GM04504 (cell line): ENCODE results near the gene ZNF536.
"Not testable (repeated sequence)": the region's sequence is repeated elsewhere in the genome, so short reads cannot be mapped to it uniquely, and the experiment has no call there.

Source experiments
- DNase-seq: peaks from one replicate; pipeline ENCODE4 v3.0.0-alpha.2; 2012; ENCODE audit warnings: low read depth

The ZNF536 gene

GRCh38 chr19:30390356-30390988 lies 18.3 kb downstream of the ZNF536 start:
- DNase-seq, result no peak

- no peak for DNase-seq
Observed at GRCh38 chr19:30391052-30391451, 18.9 kb downstream of the ZNF536 start.

DNA sequence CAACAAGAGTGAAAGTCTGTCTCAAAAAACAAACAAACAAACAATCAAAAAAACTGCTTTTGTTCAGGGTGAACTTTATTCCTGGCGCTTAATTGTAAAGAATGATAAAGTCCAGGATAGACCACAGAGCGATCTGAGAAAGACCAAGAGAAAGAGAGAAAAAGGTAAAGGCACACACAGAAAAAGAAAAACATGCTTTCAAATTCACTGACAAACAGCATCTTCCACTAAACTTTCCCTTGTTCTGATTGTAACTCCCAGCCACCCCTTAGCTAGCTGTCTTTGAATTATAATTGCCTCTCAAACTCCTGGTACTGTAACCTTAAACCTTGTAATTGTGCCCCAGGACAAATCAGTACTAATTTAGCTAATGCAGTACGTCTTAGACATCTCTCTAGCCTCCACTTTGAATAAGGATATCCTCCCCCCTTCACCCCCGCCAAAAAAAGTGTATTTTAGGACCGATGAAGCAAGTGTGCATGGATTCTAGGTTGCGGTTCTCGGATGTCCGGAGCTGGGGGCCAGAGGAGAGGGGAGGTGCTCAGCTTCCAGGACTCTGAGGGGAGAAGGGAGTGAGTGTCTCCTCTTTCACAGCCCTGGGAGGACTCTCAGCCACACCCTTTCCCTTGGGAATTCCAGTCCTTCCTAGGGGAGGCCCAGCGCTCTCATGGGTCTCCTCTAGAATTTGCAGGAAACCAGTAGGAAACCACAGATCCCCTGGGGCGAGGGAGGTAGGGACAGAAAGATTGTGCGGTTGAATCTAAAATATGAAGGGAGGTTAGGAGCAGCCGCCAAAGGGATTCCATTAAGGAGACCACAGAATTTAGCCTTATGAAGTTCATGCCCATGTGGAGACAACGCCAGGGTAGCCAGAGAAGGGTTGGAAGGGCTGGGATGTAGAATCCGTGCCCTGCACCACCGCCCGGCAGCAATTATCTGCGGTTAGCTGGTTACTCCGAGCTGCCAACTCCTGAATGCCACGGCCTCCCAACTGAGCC lies 19.7 kb downstream of the ZNF536 start:
- DNase-seq, result peak; percentile 18

DNA sequence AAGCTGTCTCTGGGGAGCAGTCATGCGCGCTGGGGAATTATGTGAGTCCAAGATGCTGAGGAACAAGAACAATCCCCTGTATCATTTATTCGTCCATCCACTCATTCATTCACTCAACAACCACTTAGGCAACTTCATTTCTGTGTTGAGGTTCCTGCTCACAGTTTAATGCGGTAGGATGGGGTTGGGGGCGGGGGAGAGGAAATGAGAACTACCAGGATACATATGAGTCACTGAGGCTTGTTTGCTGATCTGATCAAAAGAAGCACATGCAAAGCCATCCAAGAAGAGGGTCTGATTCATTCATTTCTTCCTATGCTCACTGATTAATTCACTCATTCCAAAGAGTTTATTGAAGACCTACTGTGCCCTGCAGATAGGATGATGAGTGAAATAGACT lies 20.9 kb downstream of the ZNF536 start:
- no peak for DNase-seq

DNA sequence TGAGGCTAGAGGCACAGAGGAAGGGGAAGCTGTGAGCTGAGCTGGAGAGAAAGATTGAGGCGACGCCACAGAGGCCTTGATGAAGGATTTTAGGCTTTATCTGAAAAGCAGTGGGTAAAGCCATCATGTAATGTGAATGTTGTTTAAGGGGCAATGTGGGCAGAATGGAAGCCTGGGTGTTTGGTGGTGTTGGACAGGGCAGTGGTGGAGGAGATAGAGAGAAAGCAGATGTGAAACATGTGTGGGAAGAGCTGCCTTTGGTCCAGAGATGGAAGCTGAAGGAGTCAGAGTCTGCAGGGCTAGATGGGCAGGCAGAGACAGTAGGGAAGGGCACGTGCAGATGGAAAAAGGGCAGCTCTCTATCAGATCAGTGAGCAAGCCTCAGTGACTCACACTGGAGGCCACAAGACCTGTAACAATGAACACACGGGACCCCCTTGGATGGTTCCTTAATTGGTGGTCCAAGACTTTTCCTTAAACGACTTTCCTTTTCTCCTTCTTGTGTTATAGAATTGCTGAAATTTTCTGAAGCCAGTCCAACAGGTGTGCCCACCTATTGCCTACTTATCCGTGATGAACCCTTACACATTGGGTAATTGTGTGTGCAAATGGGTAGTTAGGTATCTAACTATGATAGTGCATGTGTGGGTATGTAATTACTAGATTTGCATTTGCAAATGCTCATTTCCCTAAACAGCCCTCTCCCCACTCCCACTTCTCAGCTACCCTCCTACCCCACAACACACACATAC lies 21.7 kb downstream of the ZNF536 start:
- DNase-seq, result no peak

- DNase-seq, result no peak
Observed at GRCh38 chr19:30394481-30395151, 22.4 kb downstream of the ZNF536 start.

DNA sequence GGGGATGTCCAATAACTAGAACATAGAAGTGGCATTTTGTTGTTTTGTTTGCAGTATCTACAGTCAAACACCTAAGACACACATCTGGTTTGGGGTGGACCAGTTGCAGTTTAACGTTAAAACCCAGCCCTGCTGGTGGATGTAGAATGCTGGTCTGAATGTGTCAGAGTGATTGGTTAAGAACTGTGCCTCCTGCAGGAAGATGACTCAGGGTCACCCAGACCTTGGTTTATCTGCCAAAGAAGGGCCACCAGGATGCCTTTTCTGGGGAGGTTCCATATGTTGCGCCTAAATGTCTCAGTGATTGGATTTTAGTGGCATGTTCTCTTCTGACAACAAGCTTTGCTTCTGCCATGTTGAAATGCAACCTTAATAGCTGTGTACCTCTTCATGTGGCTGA lies 23.1 kb downstream of the ZNF536 start:
- no peak for DNase-seq

GRCh38 chr19:30398539-30398938 lies 26.4 kb downstream of the ZNF536 start:
- DNase-seq, result not testable (repeated sequence)

DNA sequence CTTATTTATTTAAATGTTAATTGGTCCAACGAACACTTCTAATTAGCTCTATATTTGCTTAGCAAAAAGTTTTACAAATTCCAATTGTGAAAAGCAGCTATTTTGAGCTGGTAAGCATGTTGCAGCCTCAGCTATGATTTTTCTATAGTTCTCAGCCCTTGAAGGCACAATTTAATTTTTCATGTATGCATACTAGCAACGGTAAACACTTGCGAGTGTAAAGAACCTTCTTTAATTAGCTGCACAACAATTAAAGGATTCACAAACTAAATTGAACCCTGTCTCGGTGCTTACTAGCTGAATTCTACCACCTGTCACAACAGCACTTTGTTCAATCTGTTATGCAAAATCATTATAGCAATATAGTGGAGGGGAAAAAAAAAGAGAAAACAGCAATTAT lies 29.8 kb downstream of the ZNF536 start:
- no peak for DNase-seq

- no peak for DNase-seq
Observed at GRCh38 chr19:30402436-30403202, 30.4 kb downstream of the ZNF536 start.

DNA sequence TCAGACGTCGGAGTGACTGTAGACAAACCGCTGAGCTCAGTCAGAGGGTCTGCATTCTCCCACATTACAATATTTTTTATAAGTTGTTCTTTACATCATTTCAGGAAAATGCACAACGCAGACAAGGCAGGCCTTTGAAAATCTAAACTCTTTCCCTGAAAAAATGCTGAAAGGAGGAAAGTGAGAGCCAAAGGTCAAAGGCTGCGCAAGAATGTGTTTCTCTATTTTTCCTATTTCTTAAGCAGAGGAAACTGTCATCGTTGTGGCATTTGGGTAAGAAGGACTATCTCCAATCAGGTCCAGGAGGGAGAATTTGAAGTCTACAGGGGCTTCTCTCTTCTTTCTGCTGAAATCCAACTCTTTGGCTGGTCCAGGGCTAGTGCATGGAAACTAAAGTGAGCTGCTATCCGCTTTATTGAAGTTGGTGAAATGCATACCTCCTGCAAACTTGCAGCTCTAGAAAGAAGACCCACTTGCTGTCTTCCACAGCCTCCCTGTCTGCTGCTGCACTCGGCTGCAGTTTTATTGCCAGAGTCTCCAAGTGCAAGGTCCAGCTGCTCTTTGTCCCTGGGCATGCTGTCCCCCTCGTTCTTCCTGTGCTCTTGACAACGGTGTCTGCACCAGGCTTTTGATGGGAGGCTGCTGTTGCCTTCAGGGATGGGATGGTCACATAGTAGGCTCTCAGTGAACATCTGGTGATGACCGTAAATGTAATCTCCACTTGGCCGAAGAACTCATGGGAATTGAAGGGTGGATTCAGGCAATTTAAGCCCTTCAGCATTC lies 31.2 kb downstream of the ZNF536 start:
- no peak for DNase-seq

DNA sequence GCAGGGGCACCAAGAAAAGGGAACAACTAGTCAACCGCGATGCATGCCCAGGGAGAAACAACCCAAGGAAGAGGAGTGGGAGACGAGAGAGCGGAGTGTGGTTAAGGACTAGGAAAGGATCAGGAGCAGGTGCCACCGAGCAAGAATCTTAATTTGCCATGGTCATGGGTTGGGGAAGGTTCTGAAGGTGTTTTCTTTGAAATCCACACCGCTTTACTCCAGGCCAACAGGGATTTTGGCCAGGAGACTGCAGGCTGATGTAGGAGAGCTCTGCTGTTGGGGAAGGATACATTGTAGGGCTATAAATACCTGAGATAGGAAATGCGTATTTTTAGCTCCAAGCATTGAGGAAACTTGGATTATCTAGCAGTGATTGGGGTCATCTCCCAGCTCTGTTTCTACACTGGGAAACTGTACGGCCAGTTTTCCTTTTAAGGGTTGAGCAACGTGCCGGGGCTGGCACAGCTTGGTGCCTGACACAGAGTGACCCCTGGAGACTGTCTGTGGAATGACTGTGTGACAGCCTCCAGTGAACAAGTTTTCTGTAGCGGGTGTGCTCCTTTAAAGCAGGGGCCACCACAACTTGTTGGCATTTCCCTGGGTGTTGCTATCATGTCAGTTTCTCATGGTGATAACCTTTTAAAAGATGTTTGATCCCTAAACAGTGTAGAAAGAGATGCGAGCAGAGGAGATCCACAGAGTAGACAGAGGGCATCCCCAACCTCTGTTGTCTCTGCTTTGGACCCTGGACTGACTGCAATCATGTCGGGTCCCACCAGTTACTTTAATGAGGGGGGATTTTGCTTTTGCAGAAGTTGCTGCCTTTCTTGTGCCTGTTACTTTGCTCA lies 34.3 kb downstream of the ZNF536 start:
- peak; percentile 24 for DNase-seq

DNA sequence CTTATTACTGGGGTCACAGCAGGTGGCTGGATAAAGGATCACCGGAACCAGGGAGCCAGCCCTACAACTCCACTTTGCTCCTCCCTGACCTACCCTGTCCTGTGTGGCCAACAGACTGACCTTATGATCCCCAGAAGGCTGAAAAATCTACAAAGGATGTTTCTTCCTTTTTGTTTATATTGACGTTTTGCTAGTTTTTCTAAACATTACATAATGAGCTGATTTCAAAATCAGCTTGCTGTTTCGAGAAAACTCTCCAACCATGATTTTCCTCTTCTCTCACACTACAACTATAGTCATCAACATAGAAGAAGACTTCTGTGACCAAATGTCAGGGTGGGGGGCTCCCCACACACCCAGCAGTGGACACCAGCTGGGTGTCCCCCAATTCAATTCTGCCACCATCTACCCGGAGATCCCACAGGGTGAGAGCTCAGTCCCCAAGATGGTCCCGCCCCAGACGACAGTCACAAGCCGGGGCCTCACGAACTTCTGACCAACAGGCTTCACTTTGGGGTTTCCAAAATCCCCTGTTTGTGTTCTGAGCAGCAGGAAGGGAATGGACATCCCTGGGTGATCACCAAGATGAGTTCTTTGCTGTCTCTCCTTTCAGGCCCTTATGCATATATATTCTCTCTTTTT lies 35.0 kb downstream of the ZNF536 start:
- DNase-seq, result no peak

DNA sequence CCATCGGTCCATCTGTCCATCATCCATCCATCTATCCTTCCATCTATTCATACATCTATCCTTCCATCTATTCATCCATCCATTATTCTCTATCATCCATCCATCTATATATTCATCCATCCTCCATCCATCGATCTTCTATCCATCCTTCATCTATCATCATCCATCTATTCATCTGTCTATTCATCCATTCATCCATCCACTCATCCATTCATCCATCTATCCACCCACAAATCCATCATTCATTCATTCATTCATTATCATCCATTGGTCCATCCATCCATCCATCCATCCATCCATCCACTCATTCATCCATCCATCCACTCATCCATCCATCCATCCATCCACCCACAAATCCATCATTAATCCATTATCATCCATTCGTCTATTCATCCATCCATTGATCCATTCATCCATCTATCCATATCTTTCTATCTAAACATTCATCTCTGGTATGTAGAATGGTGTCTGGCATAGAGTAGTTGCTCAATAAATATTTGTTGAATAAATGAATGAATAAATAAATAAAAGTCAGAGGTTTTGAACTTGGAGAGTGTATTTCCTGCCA lies 36.6 kb downstream of the ZNF536 start:
- DNase-seq, result no peak

GRCh38 chr19:30411714-30412113 lies 39.5 kb downstream of the ZNF536 start:
- DNase-seq, result no peak

DNA sequence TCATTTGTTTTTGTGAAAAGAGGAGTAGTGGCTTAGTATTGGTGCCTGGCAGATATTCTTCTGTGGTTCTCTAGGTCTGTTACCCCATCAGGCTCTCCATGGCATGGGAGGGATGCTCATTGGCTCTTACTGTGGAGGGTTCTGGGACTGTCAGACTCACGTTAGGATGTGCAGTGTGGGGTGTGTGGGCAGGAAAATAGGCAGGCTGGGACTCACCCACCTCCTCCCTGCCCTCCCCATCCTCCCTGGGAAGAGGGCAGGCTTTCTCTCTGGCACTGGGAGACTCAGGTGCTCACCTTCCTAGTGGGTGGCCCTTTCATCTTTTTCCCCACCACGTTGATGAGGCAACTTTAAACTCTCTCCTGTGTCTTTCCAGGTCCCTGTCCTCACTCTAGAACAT lies 44.2 kb downstream of the ZNF536 start:
- DNase-seq, result no peak

GRCh38 chr19:30417166-30417565 lies 45.0 kb downstream of the ZNF536 start:
- not testable (repeated sequence) for DNase-seq

DNA sequence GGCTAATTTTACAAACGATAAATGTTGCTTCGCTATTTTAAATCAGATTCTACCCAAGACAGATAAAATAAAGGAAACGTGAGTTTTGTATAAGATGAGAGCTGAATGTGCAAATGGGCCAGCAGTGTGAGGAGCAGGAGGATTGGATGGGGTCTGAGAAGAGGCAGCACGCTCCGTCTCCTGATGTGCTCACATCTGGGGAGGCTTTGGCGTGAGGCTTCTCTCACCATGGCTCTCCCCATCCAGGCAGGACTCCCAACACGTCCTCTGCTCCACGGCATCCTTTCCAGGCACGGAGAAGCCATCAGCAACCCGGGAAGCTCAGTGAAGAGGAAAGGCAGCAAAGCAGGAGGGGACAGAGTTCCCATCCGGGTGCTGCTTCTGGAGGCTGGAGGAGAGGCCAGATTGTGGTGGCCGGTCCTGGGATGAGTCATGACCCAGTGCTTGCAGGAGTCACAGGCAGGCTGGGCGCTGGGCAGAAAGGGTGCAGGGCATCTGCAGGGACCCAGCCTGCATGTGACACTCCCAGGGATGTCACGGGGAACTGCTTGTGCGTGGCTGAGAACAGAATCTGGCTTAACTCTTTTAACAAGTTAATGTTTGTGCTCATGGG lies 47.5 kb downstream of the ZNF536 start:
- no peak for DNase-seq
